Aorta (tissue), 5 donors: ENCODE measurements around the gene BRI3. TPM values are rescaled to one million over a fixed set of nuclear protein-coding genes. Genes with fewer than 3 reads are reported as not detected.
A peak's percentile ranks its signal among the peaks of the same experiment; 100 is the strongest.

ENCODE experiments used
- ATAC-seq: fragments of 200-7000 bp; cut with Tn5 transposase; one replicate; pipeline ENCODE4 v1.9.1; 2022; ENCODE audit warnings: moderate library complexity; ENCODE audit not compliant: low FRiP score
- DNase-seq, 2 donors: peaks; one replicate each; pipeline ENCODE4 v3.0.0-alpha.2; 2020
- H3K27ac ChIP-seq, 2 donors: one replicate each; pipeline ENCODE4 v1.5.1; 2013; ENCODE audit warnings: low read length in 2 of 2, mild to moderate bottlenecking in 2 of 2, moderate library complexity in 2 of 2, control low read depth in 1 of 2, inconsistent platforms in 1 of 2, low read depth in 1 of 2
- H3K27me3 ChIP-seq, 2 donors: one replicate each; pipeline ENCODE4 v1.6.1; 2013; ENCODE audit warnings: control low read depth in 1 of 2, low read length in 1 of 2, mild to moderate bottlenecking in 1 of 2, moderate library complexity in 1 of 2; ENCODE audit not compliant: insufficient read depth in 2 of 2, control insufficient read depth in 1 of 2
- H3K36me3 ChIP-seq, 2 donors: one replicate each; pipeline ENCODE4 v1.6.1; 2013; ENCODE audit warnings: control low read depth in 1 of 2, low read length in 1 of 2, mild to moderate bottlenecking in 1 of 2; ENCODE audit not compliant: insufficient read depth in 2 of 2, control insufficient read depth in 1 of 2
- H3K4me1 ChIP-seq, 2 donors: one replicate each; pipeline ENCODE4 v1.6.1; 2013; ENCODE audit warnings: low read length in 2 of 2, control low read depth in 1 of 2, mild to moderate bottlenecking in 1 of 2, moderate library complexity in 1 of 2; ENCODE audit not compliant: insufficient read depth in 2 of 2, control insufficient read depth in 1 of 2
- H3K4me3 ChIP-seq, 2 donors: one replicate each; pipeline ENCODE4 v1.5.1; 2013; ENCODE audit warnings: low read length in 2 of 2, control low read depth in 1 of 2, mild to moderate bottlenecking in 1 of 2
- H3K9me3 ChIP-seq: one replicate; pipeline ENCODE4 v1.6.1; 2013; ENCODE audit warnings: mild to moderate bottlenecking, low read length; ENCODE audit not compliant: control insufficient read depth
- WGBS, 2 donors: extraction: QIAGEN DNeasy Blood & Tissue Kit; methylation state at CpG; one replicate each; pipeline ENCODE4 v1.1.7; 2013; 5-methylcytosine and 5-hydroxymethylcytosine counted together
- intact Hi-C, 2 donors: fragments of 100-400 bp; cut with DNase I; formaldehyde crosslinking; loops; one replicate each; pipeline versions ENCODE4 v1.14.2 to v1.15.0; 2022
- polyA plus RNA-seq, 2 donors: library from polyadenylated mRNA; stranded (reverse); fragments of 200-250 nt; gene quantifications; one replicate each; pipeline ENCODE4 v1.2.3, GENCODE V29; 2013
- total RNA-seq, 2 donors: library from RNA; stranded (reverse); fragmentation: NEBNext Ultra II Directional; extraction: Animal tissue kit (Norgen Biotek cat#: 25700); gene quantifications; one replicate each; pipeline ENCODE4 v1.2.1, GENCODE V29; 2021
- donor health status: healthy with polysubstance abuse.
- donor health status: Bipolar disorder and iron deficiency.
- donor health status: DM: no; HTN: no; CAD: no.
- donor health status: DM: no; HTN: no; CAD: no.
- donor health status: DM: yes; HTN: yes; CAD: no.

Gene BRI3
- total and polyA plus RNA-seq, 4 donors = 155 to 295 (median 192) TPM

DNA sequence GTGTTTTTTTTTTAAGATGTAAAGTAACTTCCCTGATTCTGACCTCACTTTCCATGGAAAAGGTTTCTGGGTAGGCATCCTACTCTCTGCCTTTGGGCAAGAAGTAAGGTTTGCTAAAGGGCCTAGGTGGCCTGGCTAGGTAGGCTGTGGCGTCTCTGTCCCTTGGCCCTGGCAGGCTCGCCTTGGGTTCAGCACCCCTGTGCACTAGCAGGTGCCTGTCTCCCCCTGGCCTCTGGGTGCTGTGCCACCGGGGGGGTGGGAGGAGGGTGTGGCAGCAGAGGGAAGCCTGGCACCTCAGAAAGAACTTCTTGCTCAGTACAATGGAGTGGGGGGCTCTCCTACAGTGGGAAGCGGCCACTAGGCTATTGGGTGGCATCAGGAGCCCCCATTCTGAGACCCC, 43.4 kb upstream of the BRI3 start:
- Histone ChIP-seq H3K4me1 (no peaks in the 10 kb centered on the region), H3K36me3 (no peaks in the 10 kb centered on the region), H3K27ac (no peak overlapping the region), H3K4me3 (no peak overlapping the region), H3K9me3 (no peaks in the 10 kb centered on the region), H3K27me3 (no peaks in the 10 kb centered on the region)
- intact Hi-C loops = no loop called here
- DNase-seq (no peak), ATAC-seq (no peak)
- WGBS, 2 donors = 94 to 95% methylated on average over 4 of the region's 4 CpGs

DNA sequence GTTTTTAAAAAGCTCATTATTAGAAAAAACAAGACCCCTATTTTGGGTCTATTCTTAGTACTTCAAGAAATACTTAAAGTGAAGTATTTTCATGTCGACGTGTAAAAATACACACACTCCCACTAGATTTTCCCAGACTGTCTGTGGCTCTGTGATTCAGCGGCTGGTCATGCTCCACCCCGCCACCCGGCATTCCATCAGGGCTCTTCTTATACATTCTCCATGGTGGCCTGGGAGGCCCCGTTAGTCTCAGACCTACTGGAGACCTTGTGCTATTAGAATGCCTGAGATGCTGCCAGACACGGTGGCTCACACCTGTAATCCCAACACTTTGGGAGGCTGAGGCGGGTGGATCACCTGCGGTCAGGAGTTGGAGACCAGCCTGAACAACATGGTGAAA, 42.5 kb upstream of the BRI3 start:
- H3K36me3 ChIP-seq = peaks cover 0 to 1% of the 10 kb centered on the region in 2 donors

DNA sequence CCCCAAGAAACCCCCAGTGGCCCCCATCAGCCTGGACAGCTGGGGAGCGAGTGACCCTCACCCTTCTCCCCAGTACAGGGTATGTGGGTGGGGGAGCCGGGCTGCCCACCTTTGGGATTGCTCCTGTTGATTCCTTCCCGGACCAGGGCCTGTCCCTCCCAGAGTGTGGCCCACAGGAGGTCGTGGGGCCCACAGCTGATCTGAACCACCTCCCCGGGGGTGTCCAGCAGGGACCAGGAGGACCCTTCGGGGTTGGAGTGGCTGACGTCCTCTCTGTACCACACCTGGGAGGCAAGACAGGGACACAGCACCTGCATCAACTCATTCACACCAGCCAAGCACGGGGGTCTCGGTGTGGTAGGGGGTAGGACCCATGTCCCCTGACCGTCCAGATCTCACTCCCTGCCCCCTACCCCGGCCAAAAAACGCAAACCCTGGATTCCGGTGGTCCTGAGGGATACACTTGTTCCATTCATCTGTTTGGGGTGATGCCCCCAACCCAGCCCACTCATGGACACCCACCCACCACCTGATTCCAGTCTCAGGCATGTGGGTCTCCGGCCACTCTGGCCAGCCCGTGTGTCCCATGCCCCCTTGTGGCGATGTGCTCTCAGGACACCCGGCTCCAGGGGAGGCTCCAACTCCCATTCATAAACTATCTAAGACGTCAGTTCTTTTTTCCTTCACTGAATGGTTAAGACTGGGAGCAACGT, 40.4 kb upstream of the BRI3 start:
- H3K9me3 ChIP-seq = no peaks in the 10 kb centered on the region
- ATAC-seq = no peak
- intact Hi-C loops = loop anchor here in 1 of 2 donors (10.0 kb wide), 1 partner anchor 46 kb away; no protein-coding TSS in a partner anchor
- no peaks in the 10 kb centered on the region for H3K4me1 ChIP-seq
- H3K27me3 ChIP-seq = no peaks in the 10 kb centered on the region
- no peak overlapping the region for H3K4me3 ChIP-seq
- DNase-seq = peak; percentile 55 to 75
- 70 to 71% methylated on average over 19 of the region's 19 CpGs for WGBS, 2 donors
- H3K27ac ChIP-seq = no peak overlapping the region
- H3K36me3 ChIP-seq = peaks cover 0 to 5% of the 10 kb centered on the region in 2 donors

More for the DNA sequence above, 42.5 kb upstream of the BRI3 start:
- no peak overlapping the region for H3K27ac ChIP-seq
- H3K4me1 ChIP-seq = no peaks in the 10 kb centered on the region
- H3K9me3 ChIP-seq = no peaks in the 10 kb centered on the region
- no peak for ATAC-seq
- H3K4me3 ChIP-seq = no peak overlapping the region
- intact Hi-C loops = no loop called here
- WGBS, 2 donors = 65 to 77% methylated on average over 9 of the region's 9 CpGs
- DNase-seq = no peak
- H3K27me3 ChIP-seq = no peaks in the 10 kb centered on the region

DNA sequence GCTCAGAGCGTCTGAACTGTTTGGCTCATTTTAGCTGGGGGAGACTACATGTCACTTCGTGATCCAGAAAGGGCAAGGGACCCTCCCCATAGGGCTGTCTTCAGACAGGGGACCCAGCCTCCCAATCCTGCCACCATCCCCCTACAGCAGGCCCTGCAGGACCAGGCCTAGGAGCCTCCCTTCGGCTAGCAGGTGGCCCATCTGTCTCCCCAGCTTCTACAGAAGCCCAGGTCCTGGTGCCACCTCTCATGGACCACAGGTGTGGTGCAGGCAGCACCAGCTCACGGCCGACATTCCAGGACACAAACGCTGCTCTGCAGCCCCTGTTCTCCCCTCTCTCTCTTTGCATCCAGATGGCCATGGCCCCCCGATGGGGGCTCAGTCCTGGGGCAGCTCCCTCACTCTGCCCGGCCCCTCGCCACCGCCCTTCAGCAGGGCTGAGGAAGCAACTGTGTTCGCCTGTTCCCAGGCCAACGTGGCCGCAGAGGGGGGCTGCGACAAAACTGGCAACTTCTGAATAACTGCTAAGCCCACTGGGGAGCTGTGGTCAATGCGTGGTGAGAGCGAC, 39.7 kb upstream of the BRI3 start:
- DNase-seq (no peak), ATAC-seq (no peak)
- Histone ChIP-seq H3K27ac (no peak overlapping the region), H3K9me3 (no peaks in the 10 kb centered on the region), H3K27me3 (no peaks in the 10 kb centered on the region), H3K4me3 (no peak overlapping the region), H3K4me1 (no peaks in the 10 kb centered on the region), H3K36me3 (peaks cover 0 to 5% of the 10 kb centered on the region in 2 donors)
- WGBS, 2 donors = 85% methylated on average over 16 of the region's 16 CpGs
- intact Hi-C loops = loop anchor here in 1 of 2 donors (10.0 kb wide), 1 partner anchor 47 kb away; no protein-coding TSS in a partner anchor

DNA sequence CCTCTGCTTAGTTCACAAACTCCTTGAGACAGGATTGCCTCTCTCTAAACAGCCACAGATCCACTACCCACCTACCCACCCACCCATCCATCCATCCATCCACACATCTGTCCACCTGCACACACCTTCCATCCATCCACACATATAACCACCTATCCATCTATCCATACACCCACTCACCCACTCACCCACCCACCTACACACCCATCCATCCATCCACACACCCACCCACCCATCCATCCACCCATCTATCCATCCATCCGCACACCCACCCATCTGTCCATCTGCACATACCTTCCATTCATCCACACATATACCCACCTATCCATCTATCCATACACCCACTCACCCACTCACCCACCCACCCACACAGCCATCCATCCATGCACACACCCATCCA, 39.1 kb upstream of the BRI3 start:
- no peak overlapping the region for H3K4me3 ChIP-seq
- no peak overlapping the region for H3K27ac ChIP-seq
- H3K9me3 ChIP-seq = no peaks in the 10 kb centered on the region
- peaks cover 0 to 5% of the 10 kb centered on the region in 2 donors for H3K36me3 ChIP-seq
- ATAC-seq (no peak), DNase-seq (no peak)
- WGBS, 2 donors = 74 to 97% methylated on average over 1 of the region's 1 CpG
- no peaks in the 10 kb centered on the region for H3K27me3 ChIP-seq
- intact Hi-C loops = loop anchor here in 1 of 2 donors (10.0 kb wide), 1 partner anchor 48 kb away; no protein-coding TSS in a partner anchor
- no peaks in the 10 kb centered on the region for H3K4me1 ChIP-seq

DNA sequence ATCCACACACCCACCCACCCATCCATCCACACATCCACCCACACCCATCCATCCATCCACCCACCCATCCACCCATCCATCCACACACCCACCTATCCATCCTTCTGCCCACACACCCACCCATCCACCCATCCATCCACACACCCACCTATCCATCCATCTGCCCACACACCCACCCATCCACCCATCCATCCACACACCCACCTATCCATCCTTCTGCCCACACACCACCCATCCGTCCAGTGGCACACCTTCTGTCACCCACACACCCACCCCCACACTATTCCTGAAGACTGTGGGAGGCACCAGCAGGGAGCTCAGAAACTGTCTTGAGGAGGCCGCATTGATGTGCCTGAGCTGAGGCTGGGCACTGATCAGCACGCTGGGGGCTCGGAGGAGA, 38.6 kb upstream of the BRI3 start:
- DNase-seq = no peak
- peaks cover 0 to 5% of the 10 kb centered on the region in 2 donors for H3K36me3 ChIP-seq
- H3K27ac ChIP-seq = no peak overlapping the region
- no peaks in the 10 kb centered on the region for H3K4me1 ChIP-seq
- H3K9me3 ChIP-seq = no peaks in the 10 kb centered on the region
- WGBS, 2 donors = 81 to 94% methylated on average over 4 of the region's 4 CpGs
- ATAC-seq = no peak
- intact Hi-C loops = loop anchor here in 1 of 2 donors (10.0 kb wide), 1 partner anchor 48 kb away; no protein-coding TSS in a partner anchor
- H3K4me3 ChIP-seq = no peak overlapping the region
- H3K27me3 ChIP-seq = no peaks in the 10 kb centered on the region

DNA sequence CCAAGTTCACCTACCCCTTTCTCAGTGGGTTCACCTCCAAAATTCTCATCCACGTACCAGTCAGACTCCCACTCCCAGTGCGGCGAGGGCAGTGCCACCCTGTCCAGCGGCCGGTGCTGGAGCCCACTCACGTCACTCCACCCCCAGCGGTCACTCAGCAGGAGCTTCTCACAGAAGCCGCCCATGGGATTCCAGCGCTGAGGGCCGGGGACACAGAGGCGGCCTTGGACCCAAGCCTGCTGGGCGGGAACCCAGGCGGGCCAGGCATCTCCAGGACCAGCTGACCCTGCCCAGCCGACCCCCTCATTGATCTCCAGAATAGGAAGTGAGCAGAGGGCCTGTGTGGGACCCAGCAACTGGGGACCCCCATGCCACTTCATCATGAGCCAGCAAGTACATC, 36.6 kb upstream of the BRI3 start:
- no peak overlapping the region for H3K4me3 ChIP-seq
- no peaks in the 10 kb centered on the region for H3K9me3 ChIP-seq
- peaks cover 0 to 5% of the 10 kb centered on the region in 2 donors for H3K36me3 ChIP-seq
- intact Hi-C loops = loop anchor here in 1 of 2 donors (10.0 kb wide), 1 partner anchor 50 kb away; no protein-coding TSS in a partner anchor
- WGBS, 2 donors = 94 to 95% methylated on average over 14 of the region's 14 CpGs
- no peaks in the 10 kb centered on the region for H3K27me3 ChIP-seq
- H3K4me1 ChIP-seq = no peaks in the 10 kb centered on the region
- ATAC-seq = no peak
- DNase-seq = peak in 1 of 2 donors; percentile 70
- no peak overlapping the region for H3K27ac ChIP-seq

DNA sequence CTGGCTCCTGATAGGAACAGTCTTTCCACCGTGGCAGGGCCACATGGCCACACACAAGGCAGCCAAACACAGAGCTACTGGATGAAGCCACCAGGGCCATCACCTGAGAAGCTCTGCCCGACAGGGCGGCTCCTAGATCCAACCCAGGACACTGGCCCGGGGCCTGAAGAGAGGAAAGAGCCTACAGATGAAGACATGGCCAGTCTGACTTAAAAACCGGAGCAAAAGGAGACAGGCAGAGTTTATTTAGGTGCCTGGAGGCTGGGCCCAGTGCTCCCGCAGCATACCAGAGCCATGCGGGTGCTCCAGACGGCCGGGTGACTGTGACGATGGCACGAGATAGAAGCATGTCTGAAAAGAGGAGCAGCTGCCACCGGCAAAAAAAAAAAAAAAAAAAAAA, 33.3 kb upstream of the BRI3 start:
- H3K4me3 ChIP-seq = no peak overlapping the region
- 94 to 96% methylated on average over 12 of the region's 12 CpGs for WGBS, 2 donors
- no peaks in the 10 kb centered on the region for H3K9me3 ChIP-seq
- ATAC-seq (no peak), DNase-seq (no peak)
- H3K4me1 ChIP-seq = no peaks in the 10 kb centered on the region
- no peaks in the 10 kb centered on the region for H3K27me3 ChIP-seq
- H3K36me3 ChIP-seq = peaks cover 0 to 5% of the 10 kb centered on the region in 2 donors
- no peak overlapping the region for H3K27ac ChIP-seq
- intact Hi-C loops = loop anchor here in 1 of 2 donors (10.0 kb wide), 1 partner anchor 53 kb away; no protein-coding TSS in a partner anchor
